ENCODE results near the gene BRINP2. TPM values are rescaled to one million over a fixed set of nuclear protein-coding genes. Genes with fewer than 3 reads are reported as not detected.
A peak's percentile ranks its signal among the peaks of the same experiment; 100 is the strongest.

Gene BRINP2
- total and polyA plus RNA-seq, 7 donors, result 0.09 to 1.4 (median 0.14) TPM; not detected in 4

DNA sequence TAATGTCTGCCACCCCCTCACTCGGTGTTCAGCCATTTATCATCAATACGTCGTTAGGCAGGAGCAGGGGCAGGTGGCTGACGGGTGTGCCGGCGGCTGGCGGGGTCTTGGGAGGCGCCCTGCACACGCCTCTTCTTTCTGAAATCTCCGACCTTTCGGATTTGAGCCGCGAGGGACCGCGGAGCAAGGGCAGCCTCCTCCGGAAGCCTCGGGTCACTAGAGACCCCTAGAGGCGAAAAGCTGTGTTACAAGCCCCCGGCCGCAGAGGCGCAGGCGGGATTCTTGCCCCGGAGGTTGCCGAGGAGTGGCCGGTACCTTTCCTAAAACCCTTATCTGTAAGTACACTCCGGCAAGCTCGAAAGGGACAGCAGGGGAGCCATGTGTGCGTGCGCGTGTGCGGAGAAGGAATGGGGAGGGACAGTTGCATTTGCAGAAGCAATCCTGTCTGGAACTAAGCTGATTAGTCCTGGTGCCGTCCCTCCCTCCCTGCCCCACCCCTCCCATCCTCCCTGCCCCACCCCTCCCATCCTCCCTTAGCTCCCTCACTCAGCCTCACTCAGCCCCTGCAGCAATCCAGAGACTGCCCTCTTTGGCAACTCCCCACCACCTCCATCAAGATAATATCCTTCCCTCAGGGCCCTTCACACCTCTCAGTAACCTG, 11.0 kb downstream of the BRINP2 start:
- no peak for TF ChIP-seq POLR2AphosphoS5 (IDR thresholded peaks at IDR 0.05)
- TF ChIP-seq POLR2A (IDR thresholded peaks at IDR 0.05), result no peak
- TF ChIP-seq, protein P1, sequence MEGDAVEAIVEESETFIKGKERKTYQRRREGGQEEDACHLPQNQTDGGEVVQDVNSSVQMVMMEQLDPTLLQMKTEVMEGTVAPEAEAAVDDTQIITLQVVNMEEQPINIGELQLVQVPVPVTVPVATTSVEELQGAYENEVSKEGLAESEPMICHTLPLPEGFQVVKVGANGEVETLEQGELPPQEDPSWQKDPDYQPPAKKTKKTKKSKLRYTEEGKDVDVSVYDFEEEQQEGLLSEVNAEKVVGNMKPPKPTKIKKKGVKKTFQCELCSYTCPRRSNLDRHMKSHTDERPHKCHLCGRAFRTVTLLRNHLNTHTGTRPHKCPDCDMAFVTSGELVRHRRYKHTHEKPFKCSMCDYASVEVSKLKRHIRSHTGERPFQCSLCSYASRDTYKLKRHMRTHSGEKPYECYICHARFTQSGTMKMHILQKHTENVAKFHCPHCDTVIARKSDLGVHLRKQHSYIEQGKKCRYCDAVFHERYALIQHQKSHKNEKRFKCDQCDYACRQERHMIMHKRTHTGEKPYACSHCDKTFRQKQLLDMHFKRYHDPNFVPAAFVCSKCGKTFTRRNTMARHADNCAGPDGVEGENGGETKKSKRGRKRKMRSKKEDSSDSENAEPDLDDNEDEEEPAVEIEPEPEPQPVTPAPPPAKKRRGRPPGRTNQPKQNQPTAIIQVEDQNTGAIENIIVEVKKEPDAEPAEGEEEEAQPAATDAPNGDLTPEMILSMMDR (IDR thresholded peaks at IDR 0.05), result peak; percentile 21 to 79 (median 47)
- Histone ChIP-seq H3K27ac (no peak overlapping the region), H3K4me3 (peak overlapping the region in 2 of 4 donors; percentile 11 to 16), H3K36me3 (no peaks in the 10 kb centered on the region), H3K9me3 (no peaks in the 10 kb centered on the region), H3K4me1 (peaks cover 0 to 7% (median 4%) of the 10 kb centered on the region in 4 donors), H3K27me3 (peaks cover 0 to 32% (median 0%) of the 10 kb centered on the region in 3 donors)
- intact Hi-C loops (cut with DNase I), result loop anchor here (5.0 kb wide), 1 partner anchor 284 kb away; no protein-coding TSS in a partner anchor
- WGBS, 2 donors, result 1% methylated on average over 32 of the region's 32 CpGs
- peak; percentile 65 for DNase-seq

- no peaks in the 10 kb centered on the region for H3K36me3 ChIP-seq
- no peak overlapping the region for H3K4me3 ChIP-seq
- TF ChIP-seq POLR2AphosphoS5 (IDR thresholded peaks at IDR 0.05) (no peak), EP300 (IDR thresholded peaks at IDR 0.05) (no peak), POLR2A (IDR thresholded peaks at IDR 0.05) (no peak)
- TF ChIP-seq, protein P1 (IDR thresholded peaks at IDR 0.05), result no peak
- no peak for DNase-seq
- peaks cover 0 to 7% (median 4%) of the 10 kb centered on the region in 4 donors for H3K4me1 ChIP-seq
- peaks cover 0 to 32% (median 0%) of the 10 kb centered on the region in 3 donors for H3K27me3 ChIP-seq
- no peaks in the 10 kb centered on the region for H3K9me3 ChIP-seq
- 28 to 50% methylated on average over 2 of the region's 2 CpGs for WGBS, 2 donors
- H3K27ac ChIP-seq, result no peak overlapping the region
- intact Hi-C loops (cut with DNase I), result loop anchor here (5.0 kb wide), 1 partner anchor 287 kb away; no protein-coding TSS in a partner anchor
Measured at GRCh38 chr1:177183836-177184235, 13.1 kb downstream of the BRINP2 start.

DNA sequence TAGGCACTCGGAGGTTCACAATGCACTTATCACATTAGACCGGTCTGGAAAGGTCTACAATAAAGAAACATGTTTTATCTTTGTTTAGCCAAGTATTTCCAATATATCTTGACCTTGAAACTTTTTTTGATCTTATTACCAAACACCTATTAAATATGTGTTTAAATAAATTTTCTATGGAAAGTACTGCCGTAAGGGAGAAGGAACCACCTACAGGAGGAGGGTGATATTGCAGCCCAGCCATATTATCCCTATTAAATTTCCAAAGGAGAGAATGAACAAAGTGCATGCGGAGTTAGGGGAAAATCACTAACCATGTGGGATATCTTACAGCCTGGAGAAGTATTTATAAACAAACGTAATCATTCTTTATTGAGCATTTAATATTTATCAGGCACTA, 14.5 kb downstream of the BRINP2 start:
- H3K27ac ChIP-seq, result no peak overlapping the region
- H3K27me3 ChIP-seq, result peaks cover 0 to 19% (median 0%) of the 10 kb centered on the region in 3 donors
- H3K4me3 ChIP-seq, result no peak overlapping the region
- H3K9me3 ChIP-seq, result no peaks in the 10 kb centered on the region
- TF ChIP-seq, protein P1 (IDR thresholded peaks at IDR 0.05), result no peak
- TF ChIP-seq POLR2A (IDR thresholded peaks at IDR 0.05), result no peak
- no peak for TF ChIP-seq EP300 (IDR thresholded peaks at IDR 0.05)
- TF ChIP-seq POLR2AphosphoS5 (IDR thresholded peaks at IDR 0.05), result no peak
- intact Hi-C loops (cut with DNase I), result no loop called here
- H3K4me1 ChIP-seq, result peaks cover 0 to 7% (median 4%) of the 10 kb centered on the region in 4 donors
- WGBS, 2 donors, result 73 to 81% methylated on average over 5 of the region's 5 CpGs
- H3K36me3 ChIP-seq, result no peaks in the 10 kb centered on the region
- DNase-seq, result no peak

DNA sequence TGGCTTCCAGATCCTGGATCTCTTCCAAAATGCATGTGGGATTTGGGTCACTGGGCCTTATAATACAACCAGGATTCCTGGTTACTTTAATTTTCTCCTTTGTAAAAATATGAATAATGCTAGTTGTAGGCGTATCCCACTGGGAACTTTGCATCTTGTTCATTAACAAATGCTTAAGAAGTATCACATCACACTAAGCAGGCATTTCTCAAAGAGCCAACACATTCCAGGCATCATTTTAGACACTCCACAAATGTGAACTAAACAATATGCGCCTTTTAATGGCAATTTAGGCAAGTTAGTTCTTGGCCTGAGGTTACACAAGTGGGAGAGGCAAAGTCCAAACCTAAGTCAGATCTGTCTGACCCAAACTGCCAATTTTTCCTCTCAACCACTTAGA, 15.9 kb downstream of the BRINP2 start:
- intact Hi-C loops (cut with DNase I), result no loop called here
- TF ChIP-seq POLR2AphosphoS5 (IDR thresholded peaks at IDR 0.05) (no peak), POLR2A (IDR thresholded peaks at IDR 0.05) (no peak), EP300 (IDR thresholded peaks at IDR 0.05) (no peak)
- TF ChIP-seq, protein P1 (IDR thresholded peaks at IDR 0.05), result no peak
- no peaks in the 10 kb centered on the region for H3K9me3 ChIP-seq
- H3K4me3 ChIP-seq, result no peak overlapping the region
- DNase-seq, result no peak
- peaks cover 0 to 3% (median 1%) of the 10 kb centered on the region in 4 donors for H3K4me1 ChIP-seq
- 94 to 95% methylated on average over 2 of the region's 2 CpGs for WGBS, 2 donors
- no peak overlapping the region for H3K27ac ChIP-seq
- no peaks in the 10 kb centered on the region for H3K36me3 ChIP-seq
- peaks cover 0 to 5% (median 0%) of the 10 kb centered on the region in 3 donors for H3K27me3 ChIP-seq

Measured in sigmoid colon (tissue), 7 donors.